Caco-2 (cell line): Measurements from ENCODE around the gene RASGEF1B. TPM values are rescaled to one million over a fixed set of nuclear protein-coding genes. Genes with fewer than 3 reads are reported as not detected.

Experiments
- BruUV-seq: library from RNA; stranded (reverse); fragments of 400-500 nt; replicated peaks from 2 replicates; lab custom pipeline; 2021; lab: Mats Ljungman, UMichigan
- CTCF ChIA-PET: fragments of 300-600 bp; sonication (Branson Sonifier 250); formaldehyde crosslinking; loops from one replicate; lab custom pipeline; 2022; ENCODE audit warnings: antibody characterized with exemption; lab: Charles Lee
- POLR2A ChIA-PET: fragments of 300-600 bp; sonication (Branson Sonifier 250); formaldehyde crosslinking; loops from one replicate; lab custom pipeline; 2022; ENCODE audit warnings: antibody characterized with exemption; lab: Charles Lee
- DNase-seq, 2 experiments: peaks; one replicate each; pipeline versions ENCODE4 v3.0.0 to v3.0.0-alpha.2; 2020 to 2022
- H3K27me3 ChIP-seq: replicated peaks from 2 replicates; pipeline ENCODE4 v1.6.0; 2011; ENCODE audit warnings: low read length; ENCODE audit not compliant: control insufficient read depth, insufficient read depth
- H3K36me3 ChIP-seq: 2 replicates; pipeline ENCODE4 v1.5.1; 2011; ENCODE audit warnings: low read length; ENCODE audit not compliant: control insufficient read depth, insufficient read depth
- H3K4me1 ChIP-seq: fragments of 250-450 bp; sonication (Bioruptor Pico); 2 replicates; pipeline ENCODE4 v1.5.1; 2020; ENCODE audit warnings: mild to moderate bottlenecking
- H3K4me3 ChIP-seq: 2 replicates; pipeline ENCODE4 v1.5.1; 2011; ENCODE audit warnings: low read depth, mild to moderate bottlenecking, control low read depth, low read length
- H3K9me3 ChIP-seq: fragments of 250-450 bp; sonication (Bioruptor Pico); 2 replicates; pipeline ENCODE4 v1.5.1; 2020; ENCODE audit warnings: mild to moderate bottlenecking, moderate library complexity
- H3K27ac Mint-ChIP-seq: one replicate; pipeline ENCODE4 v1.8.0; 2022; ENCODE audit warnings: mixed read lengths; ENCODE audit not compliant: unreplicated experiment
- H3K27me3 Mint-ChIP-seq: one replicate; pipeline ENCODE4 v1.8.0; 2022; ENCODE audit warnings: mixed read lengths; ENCODE audit not compliant: insufficient read depth, unreplicated experiment
- H3K36me3 Mint-ChIP-seq: one replicate; pipeline ENCODE4 v1.8.0; 2022; ENCODE audit warnings: mild to moderate bottlenecking, mixed read lengths; ENCODE audit not compliant: insufficient read depth, unreplicated experiment
- H3K4me1 Mint-ChIP-seq: one replicate; pipeline ENCODE4 v1.8.0; 2022; ENCODE audit warnings: low read depth, mixed read lengths; ENCODE audit not compliant: unreplicated experiment
- H3K4me3 Mint-ChIP-seq: one replicate; pipeline ENCODE4 v1.8.0; 2022; ENCODE audit warnings: mild to moderate bottlenecking, moderate library complexity, mixed read lengths; ENCODE audit not compliant: unreplicated experiment
- H3K9me3 Mint-ChIP-seq: one replicate; pipeline ENCODE4 v1.8.0; 2022; ENCODE audit warnings: mixed read lengths; ENCODE audit not compliant: unreplicated experiment
- CTCF ChIP-seq, 2 experiments: fragments of 200-600 bp in 1 of 2; IDR thresholded peaks; 1 replicate in 1 of 2; 2 replicates in 1 of 2; pipeline versions ENCODE4 v1.5.1 to v1.8.0; 2011 to 2022; ENCODE audit warnings: antibody characterized with exemption in 1 of 2, control low read depth in 1 of 2, inconsistent platforms in 1 of 2, low read depth in 1 of 2, low read length in 1 of 2, mild to moderate bottlenecking in 1 of 2, moderate library complexity in 1 of 2; ENCODE audit not compliant: insufficient read depth in 1 of 2, severe bottlenecking in 1 of 2, unreplicated experiment in 1 of 2
- intact Hi-C: fragments of 100-400 bp; cut with micrococcal nuclease; formaldehyde crosslinking; loops from one replicate; pipeline ENCODE4 v1.10.0; 2022; ENCODE audit not compliant: unreplicated experiment
- total RNA-seq: library from RNA; stranded (reverse); gene quantifications from 2 replicates; pipeline ENCODE4 v1.2.3, GENCODE V29; 2022

Gene RASGEF1B
- total RNA-seq, 1 experiment from 2014 or later = 32.3 TPM

- DNase-seq = no peak
- no peak overlapping the region for H3K27ac Mint-ChIP-seq
- Histone ChIP-seq H3K36me3 (no peaks in the 10 kb centered on the region; the same call in 1 of the 2 replicates), H3K9me3 (no peaks in the 10 kb centered on the region), H3K27me3 (no peaks in the 10 kb centered on the region), H3K4me1 (no peaks in the 10 kb centered on the region), H3K4me3 (no peak overlapping the region)
- H3K4me3 Mint-ChIP-seq = no peak overlapping the region
- ChIA-PET POLR2A (no interaction called here), CTCF (no interaction called here)
- no peaks in the 10 kb centered on the region for H3K9me3 Mint-ChIP-seq
- no peak for TF ChIP-seq CTCF (IDR thresholded peaks at IDR 0.05; ENCODE audit: insufficient read depth in 1 of 2, low read depth in 1 of 2, low read length in 1 of 2, severe bottlenecking in 1 of 2, unreplicated experiment in 1 of 2)
- no peaks in the 10 kb centered on the region for H3K4me1 Mint-ChIP-seq
- no peaks in the 10 kb centered on the region for H3K36me3 Mint-ChIP-seq
- no peaks in the 10 kb centered on the region for H3K27me3 Mint-ChIP-seq
- no TSS peak for BruUV-seq
- intact Hi-C loops = no loop called here
Observed at GRCh38 chr4:81506731-81507130, 35.0 kb upstream of the RASGEF1B start.

- Histone ChIP-seq H3K36me3 (no peaks in the 10 kb centered on the region; the same call in 1 of the 2 replicates), H3K4me1 (no peaks in the 10 kb centered on the region), H3K27me3 (no peaks in the 10 kb centered on the region), H3K4me3 (no peak overlapping the region), H3K9me3 (no peaks in the 10 kb centered on the region)
- no peaks in the 10 kb centered on the region for H3K9me3 Mint-ChIP-seq
- no peak for DNase-seq
- H3K27ac Mint-ChIP-seq = no peak overlapping the region
- H3K4me1 Mint-ChIP-seq = no peaks in the 10 kb centered on the region
- H3K27me3 Mint-ChIP-seq = no peaks in the 10 kb centered on the region
- TF ChIP-seq CTCF (IDR thresholded peaks at IDR 0.05; ENCODE audit: insufficient read depth in 1 of 2, low read depth in 1 of 2, low read length in 1 of 2, severe bottlenecking in 1 of 2, unreplicated experiment in 1 of 2) = no peak
- CTCF ChIA-PET = no interaction called here
- BruUV-seq = no TSS peak
- POLR2A ChIA-PET = no interaction called here
- no peak overlapping the region for H3K4me3 Mint-ChIP-seq
- intact Hi-C loops = no loop called here
- H3K36me3 Mint-ChIP-seq = no peaks in the 10 kb centered on the region
Observed at GRCh38 chr4:81505726-81506125, 34.0 kb upstream of the RASGEF1B start.

- ChIA-PET POLR2A (no interaction called here), CTCF (no interaction called here)
- Mint-ChIP-seq H3K4me1 (no peaks in the 10 kb centered on the region), H3K36me3 (no peaks in the 10 kb centered on the region), H3K27me3 (no peaks in the 10 kb centered on the region), H3K27ac (no peak overlapping the region), H3K9me3 (no peaks in the 10 kb centered on the region), H3K4me3 (no peak overlapping the region)
- no peak for TF ChIP-seq CTCF (IDR thresholded peaks at IDR 0.05; ENCODE audit: insufficient read depth in 1 of 2, low read depth in 1 of 2, low read length in 1 of 2, severe bottlenecking in 1 of 2, unreplicated experiment in 1 of 2)
- Histone ChIP-seq H3K9me3 (no peaks in the 10 kb centered on the region), H3K36me3 (no peaks in the 10 kb centered on the region; the same call in 1 of the 2 replicates), H3K27me3 (no peaks in the 10 kb centered on the region), H3K4me3 (no peak overlapping the region), H3K4me1 (no peaks in the 10 kb centered on the region; the same call in 1 of the 2 replicates)
- BruUV-seq = no TSS peak
- intact Hi-C loops = no loop called here
- DNase-seq = no peak
Observed at GRCh38 chr4:81505004-81505598, 33.4 kb upstream of the RASGEF1B start.
